Fibroblast of pulmonary artery (primary cell): ENCODE results near the gene ZNF561.

Experiments used
- DNase-seq: peaks from one replicate; pipeline ENCODE4 v3.0.0-alpha.2; 2010; ENCODE audit warnings: low read depth
- H3K4me3 ChIP-seq: replicated peaks from 2 replicates; pipeline ENCODE4 v1.5.1; 2011; ENCODE audit warnings: low read depth, mild to moderate bottlenecking, control low read depth, low read length, moderate library complexity
- TF ChIP-seq, protein P1 (sequence below): IDR thresholded peaks from 2 replicates; pipeline ENCODE4 v1.5.1; 2011; ENCODE audit warnings: mild to moderate bottlenecking, control low read depth, low read length, inconsistent platforms; ENCODE audit errors: missing control alignments

ZNF561 gene

GRCh38 chr19:9580728-9581127 lies 40.3 kb downstream of the ZNF561 start:
- TF ChIP-seq, protein P1, sequence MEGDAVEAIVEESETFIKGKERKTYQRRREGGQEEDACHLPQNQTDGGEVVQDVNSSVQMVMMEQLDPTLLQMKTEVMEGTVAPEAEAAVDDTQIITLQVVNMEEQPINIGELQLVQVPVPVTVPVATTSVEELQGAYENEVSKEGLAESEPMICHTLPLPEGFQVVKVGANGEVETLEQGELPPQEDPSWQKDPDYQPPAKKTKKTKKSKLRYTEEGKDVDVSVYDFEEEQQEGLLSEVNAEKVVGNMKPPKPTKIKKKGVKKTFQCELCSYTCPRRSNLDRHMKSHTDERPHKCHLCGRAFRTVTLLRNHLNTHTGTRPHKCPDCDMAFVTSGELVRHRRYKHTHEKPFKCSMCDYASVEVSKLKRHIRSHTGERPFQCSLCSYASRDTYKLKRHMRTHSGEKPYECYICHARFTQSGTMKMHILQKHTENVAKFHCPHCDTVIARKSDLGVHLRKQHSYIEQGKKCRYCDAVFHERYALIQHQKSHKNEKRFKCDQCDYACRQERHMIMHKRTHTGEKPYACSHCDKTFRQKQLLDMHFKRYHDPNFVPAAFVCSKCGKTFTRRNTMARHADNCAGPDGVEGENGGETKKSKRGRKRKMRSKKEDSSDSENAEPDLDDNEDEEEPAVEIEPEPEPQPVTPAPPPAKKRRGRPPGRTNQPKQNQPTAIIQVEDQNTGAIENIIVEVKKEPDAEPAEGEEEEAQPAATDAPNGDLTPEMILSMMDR = no peak
- no peak overlapping the region for H3K4me3 ChIP-seq

GRCh38 chr19:9570255-9570654 lies 50.8 kb downstream of the ZNF561 start:
- TF ChIP-seq, protein P1 = no peak
- no peak for DNase-seq
- H3K4me3 ChIP-seq = no peak overlapping the region

More at GRCh38 chr19:9580728-9581127, 40.3 kb downstream of the ZNF561 start:
- no peak for DNase-seq

DNA sequence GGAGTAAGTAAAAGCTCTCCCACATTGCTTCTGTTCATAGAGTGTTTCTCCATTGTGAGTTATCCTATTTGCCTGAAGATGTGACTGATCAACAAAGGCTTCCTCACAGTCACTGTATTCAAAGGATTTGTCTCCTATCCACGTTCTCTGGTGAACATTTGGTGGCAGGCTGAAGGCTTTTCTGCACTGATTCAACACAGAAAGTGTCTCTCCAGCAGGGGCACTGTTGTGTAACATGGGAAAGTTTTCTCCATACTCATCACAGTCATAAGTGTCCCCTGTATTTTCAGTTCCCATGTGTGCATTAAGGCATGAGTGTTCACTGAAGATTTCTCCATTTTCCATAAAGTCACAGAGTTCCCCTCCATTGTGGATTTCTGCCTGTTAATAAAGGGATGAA lies 54.3 kb downstream of the ZNF561 start:
- TF ChIP-seq, protein P1 = no peak
- DNase-seq = no peak
- no peak overlapping the region for H3K4me3 ChIP-seq

- TF ChIP-seq, protein P1 = no peak
- H3K4me3 ChIP-seq = no peak overlapping the region
- DNase-seq = peak; percentile 16
These were observed 54.9 kb downstream of the ZNF561 start for GRCh38 chr19:9565900-9566705.
